T-helper 2 cell (primary cell): Measurements from ENCODE around the gene AQP12A.

Experiments
- DNase-seq, 5 experiments: peaks; one replicate each; pipeline versions ENCODE4 v3.0.0 to v3.0.0-alpha.2; 2012 to 2022

The AQP12A gene

DNA sequence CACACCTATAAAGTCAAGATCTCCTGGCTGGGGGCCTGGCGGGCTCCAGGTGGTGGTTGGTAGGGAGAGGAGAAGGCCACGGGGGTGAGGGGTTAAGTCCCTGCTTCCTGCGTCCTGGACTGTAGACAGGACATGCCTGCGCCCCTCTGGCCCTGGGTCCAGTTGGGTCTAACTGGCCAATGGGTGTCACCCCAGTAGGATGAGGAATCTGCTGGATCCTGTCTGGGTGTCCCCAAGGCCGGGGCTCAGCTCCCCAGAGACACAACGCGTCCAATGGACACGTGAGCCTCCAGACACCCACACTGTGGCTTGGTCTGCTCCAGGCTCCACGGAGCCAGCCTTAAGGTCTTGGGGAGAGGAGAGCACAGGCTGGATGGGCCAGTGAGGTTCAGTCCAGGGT is 19.6 kb downstream of the AQP12A start:
- DNase-seq, result no peak

DNA sequence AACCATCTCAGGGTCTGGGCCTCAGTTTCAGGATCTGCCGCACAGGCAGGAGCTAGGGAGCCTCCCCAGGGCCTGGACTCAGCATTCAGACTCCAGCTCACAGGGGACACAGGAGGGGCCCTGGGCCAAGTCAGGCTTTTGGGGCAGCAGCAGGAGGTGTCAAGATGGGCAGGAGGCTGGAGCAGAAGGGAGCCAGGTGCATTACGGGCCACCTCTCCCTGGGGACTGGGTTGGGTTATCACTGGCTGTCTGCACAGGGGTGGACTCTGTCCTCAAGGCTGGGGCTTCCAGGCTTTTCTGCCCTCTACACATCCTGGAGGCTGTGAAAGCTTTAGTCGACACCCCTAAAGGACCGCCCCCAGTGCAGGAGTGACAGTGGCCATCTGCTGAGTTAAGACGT is 20.0 kb downstream of the AQP12A start:
- no peak for DNase-seq

DNA sequence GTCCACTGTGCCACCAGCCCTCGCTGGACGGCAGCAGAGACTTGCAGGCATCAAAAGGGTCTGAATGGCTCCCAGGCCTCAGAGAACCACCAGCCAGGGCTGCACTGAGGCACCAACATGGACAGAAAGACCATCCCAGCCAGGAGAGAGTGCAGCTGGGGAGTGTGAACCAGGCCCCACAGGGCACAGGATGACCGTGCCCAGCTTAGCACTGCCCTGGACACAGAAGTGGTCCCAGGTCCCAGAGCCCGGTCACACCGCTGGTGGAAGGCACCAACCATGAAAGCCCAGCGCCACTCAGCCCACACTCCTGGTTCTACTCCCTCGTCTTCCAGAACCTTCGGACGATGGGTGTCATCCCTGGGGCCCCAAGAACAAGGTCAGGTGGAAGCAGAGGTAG is 20.5 kb downstream of the AQP12A start:
- no peak for DNase-seq

DNA sequence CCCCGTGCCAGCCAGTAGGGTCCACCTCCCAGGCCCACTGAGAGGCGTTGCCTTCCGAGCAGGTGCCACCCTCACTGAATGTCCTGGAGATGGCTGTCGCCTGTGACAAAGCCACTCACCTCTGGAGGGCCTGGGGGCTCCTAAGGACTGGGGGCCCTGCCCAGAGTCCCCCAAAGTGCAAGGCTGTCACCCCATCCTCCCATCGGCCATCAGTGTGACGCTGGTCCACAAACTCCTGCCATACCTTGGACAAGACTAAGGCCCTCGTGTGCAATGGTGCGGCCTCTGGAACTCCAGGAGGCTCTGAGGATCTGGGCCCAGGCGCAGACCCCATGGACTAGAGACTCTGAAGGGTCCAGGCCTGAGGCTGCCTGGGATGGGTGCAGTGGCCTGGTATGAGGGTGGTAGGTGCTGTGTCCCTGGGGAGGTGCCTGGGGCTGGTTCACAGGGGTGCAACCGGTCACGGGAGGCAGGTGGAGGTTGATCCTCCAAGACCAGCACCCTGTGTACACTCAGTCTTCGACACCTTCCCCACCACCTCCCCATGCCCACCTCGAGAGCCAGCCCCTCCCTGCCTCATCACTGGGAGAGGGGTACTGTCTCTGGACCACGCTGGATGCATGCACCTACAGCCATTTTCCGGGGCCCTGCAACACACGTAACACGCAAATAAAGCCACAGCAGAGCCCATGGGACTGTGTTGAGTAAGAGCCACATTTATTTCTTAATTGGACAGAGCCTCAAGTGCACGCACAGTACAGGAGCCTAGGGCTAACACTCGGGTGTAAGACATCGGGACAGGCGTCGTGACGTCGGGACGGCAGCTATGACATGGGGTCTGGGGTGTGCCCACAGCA is 21.6 kb downstream of the AQP12A start:
- no peak for DNase-seq

DNA sequence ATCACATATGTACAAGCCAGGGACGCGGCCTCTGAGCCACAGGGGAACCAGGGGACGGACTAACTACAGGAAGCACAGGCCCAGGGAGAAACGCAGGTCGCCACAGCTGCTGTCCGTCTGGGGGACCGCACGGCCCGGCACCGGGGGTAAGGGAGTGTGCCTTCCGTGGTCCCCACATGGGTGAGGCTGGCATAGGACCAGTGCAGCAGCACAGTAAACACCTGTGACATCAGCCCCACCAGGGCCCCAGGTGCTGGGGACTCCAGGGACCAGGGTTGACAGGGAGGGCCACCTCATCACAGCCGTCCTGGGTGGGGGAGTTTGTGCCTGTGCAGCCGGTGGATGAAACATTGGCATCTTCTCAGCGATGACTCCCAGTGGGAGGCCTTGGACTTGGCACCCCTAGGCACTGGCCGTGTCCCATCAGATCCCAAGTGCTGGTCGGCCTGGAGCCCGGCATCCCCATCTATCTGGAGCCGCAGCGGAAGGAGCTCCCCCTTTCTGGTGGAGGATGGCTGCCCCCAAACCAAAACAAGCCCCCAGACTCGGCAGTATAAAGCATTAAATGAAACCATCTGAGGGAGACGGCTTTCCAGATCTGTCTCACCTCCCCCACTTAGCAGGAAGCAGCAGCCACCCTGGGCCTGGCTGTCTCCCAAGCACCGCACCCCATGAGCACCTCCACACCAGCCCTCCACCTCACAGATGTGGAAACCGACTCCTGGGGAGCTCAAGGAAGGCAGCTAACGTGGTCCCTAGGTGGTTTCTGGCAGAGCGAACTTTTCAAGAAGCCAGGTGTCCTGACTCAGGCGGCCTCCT is 22.5 kb downstream of the AQP12A start:
- DNase-seq, result no peak

DNA sequence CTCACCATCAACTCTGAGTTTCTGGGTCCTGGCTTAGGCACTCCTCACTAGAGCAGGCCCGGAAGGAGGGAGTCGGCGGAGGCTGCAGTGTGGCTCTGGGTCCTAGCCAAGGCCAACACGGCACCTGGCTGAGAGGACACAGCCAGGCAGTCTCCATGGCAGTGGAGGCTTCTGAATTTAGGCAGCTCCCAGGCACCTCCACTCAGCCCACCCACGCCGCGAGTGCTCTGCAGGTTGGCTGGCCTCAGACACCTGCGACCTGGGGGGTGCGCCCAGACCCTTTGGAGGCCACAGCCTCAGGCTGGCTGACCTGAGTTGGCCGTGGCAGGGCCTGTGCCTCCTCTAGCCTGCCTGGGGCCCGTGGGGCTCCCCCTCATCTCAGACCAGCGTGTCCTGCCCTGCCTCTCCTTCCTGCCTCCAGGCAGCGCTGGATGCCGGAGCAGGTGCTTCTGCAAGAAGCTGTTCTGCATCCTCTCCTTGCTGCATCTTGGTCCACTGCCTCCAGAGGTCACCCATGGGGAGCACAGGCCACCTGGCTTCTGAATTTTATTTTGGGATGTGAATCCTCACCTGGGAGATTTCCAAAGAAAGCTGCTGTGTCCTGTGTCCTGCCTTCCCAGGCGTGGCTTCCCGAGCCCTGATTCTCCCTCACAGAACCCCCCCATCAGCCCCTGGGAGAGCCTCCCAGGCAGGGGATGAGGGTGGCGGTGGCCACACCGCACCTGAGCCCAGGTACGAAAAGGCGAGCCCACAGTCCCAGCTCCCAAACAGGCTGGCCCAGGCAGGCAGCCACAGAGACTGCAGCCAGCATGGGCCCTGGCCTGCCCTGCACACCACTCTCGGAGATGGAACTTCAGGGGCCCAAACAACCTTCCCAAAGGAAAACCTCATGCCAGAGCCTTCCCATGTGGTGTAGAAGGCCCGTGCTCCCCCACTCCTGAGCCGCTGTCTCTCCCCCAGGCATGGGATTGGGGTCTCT is 23.4 kb downstream of the AQP12A start:
- DNase-seq, result no peak

DNA sequence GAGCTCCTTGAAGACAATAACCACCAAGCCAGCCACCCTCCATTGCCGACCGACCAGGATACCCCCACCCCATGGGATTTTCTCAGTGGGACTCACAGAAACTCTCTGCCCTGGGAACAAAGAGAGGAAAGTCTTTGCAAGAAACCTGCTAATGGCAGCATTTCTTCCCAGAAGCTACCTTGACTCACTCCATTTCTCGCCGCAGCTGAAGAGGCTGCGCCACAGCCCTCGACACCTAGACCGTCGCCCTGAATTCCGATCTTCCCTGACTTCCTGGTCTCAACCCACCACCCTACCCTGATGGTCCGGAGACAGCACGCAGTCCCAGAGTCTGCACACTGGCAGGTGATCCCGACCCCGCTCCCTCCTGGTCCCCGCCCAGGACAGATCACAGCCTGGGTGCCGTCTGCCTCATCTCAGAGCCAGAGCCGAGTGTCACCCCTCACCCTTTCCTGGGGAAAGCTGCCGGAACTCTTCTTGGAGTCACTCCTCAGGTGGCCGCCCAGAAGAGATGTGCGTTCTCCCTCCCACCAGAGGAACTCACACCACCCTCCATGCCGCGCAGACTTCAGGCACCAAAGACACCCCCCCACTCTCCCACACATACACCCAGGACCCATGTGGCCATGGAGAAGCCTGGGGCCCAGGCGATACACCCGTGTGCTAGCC is 24.6 kb downstream of the AQP12A start:
- DNase-seq, result no peak

DNA sequence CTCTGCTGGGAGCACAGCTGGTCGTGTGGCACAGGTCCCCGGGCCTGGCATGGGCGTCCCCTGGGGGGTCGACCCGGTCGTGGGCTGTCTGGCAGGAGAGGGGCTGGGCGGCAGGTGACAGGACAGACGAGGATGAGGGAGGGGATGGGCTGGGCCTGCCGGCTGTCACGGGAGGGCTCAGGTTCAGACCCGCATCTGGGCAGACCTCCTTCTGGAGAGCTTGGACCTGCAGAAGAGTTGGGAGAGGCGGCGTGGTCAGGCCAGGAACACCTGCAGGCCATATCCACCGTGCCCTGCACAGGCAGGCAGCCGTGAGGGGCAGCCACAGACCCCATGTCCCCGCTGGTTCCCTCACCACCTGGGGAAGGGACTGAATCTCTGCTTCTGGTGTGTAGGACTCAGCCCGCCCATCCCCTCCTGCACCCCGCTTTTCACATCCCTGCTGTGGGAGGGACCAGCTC is 25.5 kb downstream of the AQP12A start:
- DNase-seq, result no peak

DNA sequence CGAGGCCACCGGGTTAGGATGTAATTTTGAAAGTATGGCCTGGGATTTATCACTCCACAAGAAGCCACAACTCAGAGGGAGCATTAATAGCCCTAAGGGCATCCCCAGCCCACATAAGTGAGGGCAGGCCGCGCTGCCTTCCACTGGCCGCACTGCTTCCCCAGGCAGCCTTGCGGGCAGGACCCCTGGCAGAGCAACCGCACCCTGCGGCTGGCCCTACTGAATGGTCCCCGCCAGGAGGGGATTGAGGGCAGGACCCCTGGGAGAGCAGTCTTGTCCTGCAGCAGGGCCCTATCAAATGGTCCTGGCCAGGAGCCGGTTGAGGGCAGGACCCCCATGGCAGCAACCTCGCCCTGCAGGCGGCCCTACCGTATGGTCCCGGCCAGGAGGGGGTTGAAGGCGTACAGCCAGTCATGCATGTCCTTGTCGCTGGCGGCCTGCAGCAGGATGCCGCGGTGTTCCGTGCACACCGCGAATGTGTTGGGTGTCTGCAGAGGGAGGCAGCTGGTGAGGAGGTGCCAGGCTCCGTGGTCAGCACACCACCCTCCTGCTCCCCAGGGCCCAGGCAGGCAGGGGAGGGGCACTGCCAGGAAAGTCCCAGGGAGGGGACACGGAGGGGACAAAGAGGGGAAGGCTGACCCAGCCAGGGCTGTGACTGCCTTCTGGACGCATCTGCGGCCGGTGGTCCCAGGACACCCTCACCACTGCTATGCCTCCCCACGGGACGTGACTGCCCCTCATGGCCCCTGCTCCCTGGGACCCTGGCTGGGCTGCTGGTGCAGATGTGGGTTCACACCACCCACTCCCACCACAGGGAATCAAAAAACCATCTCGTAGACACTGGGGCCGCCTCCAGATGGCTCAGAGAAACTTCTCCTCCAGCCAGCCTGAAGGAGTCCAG is 26.3 kb downstream of the AQP12A start:
- DNase-seq, result no peak

DNA sequence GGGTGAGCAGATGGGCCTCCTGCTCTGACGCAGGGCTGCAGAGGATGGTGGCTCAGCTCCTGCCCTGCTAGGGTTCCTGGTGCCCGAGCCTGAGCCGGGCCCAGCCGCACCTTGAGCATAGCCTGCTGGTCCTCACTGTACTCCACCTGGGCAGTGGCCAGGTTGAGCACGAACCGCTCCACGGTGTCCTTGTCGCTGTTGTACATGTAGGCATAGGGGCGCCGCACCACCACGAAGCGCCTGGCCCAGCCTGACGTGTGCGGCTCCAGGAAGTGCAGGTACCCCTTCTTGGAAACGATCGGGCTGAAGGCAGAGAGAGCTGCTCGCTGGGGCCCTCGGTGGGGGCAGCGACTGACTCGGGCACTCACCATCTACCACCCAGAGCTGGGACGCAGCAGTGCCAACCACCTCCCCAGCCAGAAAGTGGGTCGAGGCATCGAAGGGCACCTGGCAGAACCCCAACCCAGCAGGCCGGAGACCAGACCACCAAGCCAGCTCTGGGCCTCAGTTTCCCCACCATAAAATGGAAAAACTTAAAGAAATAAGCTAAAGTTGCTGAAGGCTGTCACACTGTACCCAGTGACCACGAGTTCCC is 27.3 kb downstream of the AQP12A start:
- no peak for DNase-seq

DNA sequence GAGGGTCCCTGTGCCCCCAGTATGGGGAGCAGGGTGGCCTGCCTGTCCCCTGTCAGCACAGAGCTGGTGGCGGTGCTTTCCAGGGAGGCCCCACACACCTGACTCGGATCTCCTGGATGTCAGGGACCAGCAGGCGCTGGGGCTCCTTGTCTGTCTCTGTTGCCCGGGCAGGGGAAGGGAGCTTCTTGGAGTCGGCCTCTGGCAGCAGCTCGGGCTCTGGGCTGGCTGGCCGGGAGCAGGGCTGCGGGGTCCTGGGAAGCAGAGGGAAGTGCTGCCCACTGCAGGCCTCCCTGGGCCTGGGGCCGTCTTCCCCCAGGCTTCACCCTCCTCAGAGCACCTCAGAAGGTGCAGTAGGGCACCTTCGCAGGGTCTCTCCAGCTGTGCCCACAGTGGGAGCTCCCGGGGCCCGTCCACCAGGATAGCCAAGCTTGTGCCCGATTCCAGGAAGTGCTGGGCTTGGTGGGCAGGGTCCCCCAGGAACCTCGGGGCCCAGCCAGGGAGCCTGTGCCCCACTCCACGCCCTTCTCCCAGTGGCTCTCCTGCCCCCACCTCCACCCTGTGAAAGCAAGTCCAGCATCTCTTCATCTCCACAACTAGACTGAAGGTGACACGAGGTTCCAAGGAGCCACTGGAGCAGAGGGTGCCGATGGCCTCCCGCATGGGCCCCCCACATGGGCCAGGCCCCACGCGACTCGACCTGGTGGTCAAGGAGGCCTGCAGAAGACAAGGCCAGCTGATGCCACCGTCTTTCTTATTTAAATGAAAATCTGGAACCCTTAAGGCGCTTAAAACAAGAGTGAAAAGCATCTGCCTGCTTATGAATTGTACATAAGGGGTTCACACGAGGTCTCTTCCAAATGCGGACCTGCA is 28.2 kb downstream of the AQP12A start:
- DNase-seq, result no peak

DNA sequence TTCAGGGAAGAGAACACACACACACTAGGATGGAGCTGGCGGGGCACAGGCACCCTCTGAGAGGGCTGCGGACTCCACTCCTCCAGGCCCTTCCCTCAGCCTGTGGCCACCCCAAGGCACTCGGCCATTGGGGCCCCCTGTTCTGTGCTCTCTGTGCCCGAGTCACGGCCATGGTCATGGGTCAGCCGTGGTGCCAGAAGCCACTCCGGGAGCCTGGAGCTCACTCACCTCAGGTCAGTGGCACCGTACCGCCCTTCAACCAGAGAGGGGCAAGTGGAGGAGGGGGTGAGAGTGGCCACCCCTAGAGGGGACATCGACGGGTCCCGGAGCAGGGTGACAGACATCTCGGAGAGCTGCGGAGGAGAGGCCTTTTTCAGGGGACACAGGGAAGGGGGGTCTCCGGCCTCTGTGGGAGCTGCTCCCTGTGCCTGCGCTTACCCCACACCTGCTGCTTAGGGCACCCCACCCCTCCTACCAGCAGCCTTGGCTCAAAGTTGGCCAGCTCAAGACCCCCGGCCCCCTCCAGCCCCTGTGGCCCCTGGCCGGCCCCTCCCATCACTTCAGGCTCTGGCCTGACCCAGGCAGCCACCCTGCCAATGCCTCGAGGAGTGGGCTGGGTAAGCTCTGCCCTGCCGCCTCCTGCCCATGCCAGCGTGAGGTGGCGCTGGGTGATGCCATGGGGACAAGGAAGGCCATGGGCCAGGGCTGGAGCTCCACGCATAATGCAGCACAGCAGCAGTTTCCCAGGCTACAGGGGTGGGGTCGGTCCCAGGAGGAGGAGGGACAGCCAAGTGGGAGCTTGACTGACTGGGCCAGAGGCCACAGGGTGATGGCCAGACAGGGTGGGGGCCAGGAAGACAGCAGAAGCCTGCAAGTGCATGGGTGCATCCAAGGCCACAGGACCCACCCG is 29.3 kb downstream of the AQP12A start:
- no peak for DNase-seq

DNA sequence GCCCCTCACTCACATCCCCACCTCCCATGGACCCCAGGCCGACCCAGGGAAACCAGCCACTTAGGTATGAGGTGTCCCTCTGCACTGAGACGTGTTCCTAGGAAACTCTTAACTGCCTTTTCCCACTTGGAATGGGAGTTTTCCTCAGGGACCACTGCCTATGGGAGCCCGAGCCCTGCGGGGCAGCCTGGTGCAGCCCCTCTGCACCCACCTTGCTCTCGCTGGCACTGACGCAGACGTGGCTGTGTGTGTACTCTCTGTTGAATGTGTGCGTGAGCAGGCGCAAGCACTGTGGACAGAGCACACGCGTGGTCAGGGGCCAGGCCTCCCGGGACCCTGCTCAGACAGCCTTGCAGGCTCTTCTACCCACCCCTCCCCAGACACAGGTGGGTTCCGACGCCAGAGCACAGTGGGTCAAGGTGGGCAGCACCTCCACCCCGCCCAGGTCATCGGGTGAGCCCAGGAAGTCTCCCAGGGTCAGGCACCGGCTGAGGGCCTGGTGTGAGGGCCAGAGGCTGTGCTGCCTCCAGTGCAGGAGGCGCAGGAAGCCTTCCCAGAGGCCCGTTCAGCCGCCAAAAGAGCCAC is 30.0 kb downstream of the AQP12A start:
- no peak for DNase-seq

DNA sequence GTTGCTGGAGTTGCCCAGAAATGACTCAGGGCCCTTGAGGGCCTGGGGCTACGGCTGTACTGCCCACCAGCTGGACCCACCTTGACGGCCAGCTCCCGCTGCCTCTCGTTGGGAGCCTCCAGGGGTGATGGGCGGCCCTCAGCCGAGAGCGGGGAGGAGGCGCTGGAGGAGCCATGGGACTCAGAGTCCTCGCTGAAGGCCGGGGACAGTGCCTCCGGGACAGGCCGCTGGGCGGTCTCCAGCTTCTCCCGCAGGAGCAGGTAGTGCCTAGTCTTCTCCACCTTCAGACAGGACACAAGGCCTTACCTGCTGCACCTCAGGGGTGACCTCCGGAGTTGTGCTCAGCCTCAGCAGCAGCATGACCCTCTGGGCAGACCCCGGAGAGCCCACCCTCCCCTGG is 30.7 kb downstream of the AQP12A start:
- no peak for DNase-seq

DNA sequence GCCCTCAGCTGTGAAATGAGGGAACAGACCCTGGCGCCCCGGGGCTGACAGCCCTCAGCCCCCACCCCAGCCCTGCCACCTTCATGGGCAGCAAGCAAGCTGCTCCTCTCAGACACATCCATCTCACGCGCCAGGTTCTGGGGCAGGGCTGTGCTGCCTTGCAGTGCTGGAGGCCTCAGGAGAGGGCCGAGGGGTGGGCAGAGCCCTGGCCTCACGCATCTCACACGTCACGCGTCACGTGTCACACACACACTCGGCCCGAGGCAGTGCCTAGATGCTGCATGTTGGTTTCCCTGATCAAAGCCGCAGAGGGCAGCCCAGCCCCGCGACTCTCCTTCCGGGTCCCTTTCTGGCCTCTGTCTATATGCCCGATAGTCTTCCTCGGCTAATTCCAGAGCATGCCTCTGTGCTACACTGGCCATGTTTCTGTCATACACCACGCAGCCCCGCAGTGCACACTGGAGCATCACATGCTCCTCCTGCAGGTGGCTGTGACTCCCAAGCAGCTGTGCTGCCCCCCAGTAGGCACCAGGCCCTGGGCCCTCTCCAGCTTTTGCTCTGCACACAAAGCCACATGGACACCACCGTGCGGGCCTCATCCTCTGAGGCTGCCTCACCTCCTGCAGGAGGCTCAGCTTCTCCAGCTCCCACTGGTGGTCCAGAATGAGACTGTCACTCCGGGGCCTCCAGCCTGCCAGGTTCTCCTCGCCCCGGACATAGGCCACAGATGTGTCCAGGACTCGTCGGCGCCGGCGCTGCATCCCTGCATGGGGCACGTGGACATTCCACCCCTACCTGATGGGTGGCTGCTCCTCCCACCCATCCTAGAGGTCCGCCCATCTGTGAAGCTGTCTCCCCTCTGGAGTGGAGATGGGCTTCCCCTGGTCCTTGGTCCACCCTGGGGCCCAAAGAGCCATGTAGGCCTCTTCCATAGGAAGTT is 31.4 kb downstream of the AQP12A start:
- DNase-seq, result no peak

DNA sequence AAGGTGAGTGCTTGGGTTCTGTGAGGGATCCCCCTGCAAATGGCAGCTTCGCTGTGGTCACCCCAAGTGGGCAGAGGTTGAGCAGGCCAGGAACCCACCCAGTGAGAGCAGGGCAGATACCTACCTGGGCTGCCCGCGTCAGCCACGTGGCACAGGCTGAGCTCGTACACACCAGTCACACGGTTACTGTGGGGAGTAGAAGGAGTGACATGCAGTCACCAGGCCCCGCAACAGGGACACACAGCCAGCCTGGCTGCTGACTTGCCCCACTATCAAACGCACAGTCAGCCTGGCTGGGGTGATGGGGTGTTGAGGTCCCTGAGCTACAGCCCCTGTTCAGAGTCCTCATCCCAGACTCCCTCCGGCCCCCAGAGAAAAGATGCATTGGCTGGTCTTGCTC is 32.2 kb downstream of the AQP12A start:
- DNase-seq, result no peak

DNA sequence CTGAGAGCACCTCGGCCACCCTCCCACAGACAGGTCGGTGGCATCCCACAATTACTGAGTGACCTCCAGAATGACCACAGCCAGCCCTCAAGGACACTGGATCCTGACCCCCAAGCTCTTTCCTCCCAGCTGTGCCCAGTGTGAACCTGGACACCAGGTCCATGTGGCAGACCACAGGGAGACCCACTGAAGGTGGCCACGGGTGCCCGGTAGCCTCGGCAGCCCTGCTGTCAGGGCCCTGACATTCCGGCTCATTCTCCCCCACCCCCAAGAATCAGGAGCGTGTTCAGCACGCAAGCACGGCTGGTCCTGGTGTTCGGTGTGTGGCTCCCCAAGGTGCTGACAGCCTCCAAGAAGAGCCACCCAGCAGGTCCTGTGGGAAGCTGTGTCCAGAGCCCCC is 32.8 kb downstream of the AQP12A start:
- DNase-seq, result no peak
